Spleen (tissue), 7 donors: Measurements from ENCODE around the gene TNFSF18.
A peak's percentile ranks its signal among the peaks of the same experiment; 100 is the strongest.

ENCODE experiments used
- CTCF ChIP-seq, 11 experiments: fragments of 200-600 bp in 7 of 11; fragments of 450-650 bp in 4 of 11; sonication (generic) in 4 of 11; IDR thresholded peaks in 8 of 11; conservative IDR thresholded peaks in 3 of 11; 1 replicate in 7 of 11; 2 replicates in 4 of 11; pipeline versions ENCODE4 v1.4.0 to v1.8.0; 2016 to 2021; ENCODE audit warnings: antibody characterized with exemption in 11 of 11, inconsistent platforms in 4 of 11, mild to moderate bottlenecking in 1 of 11
- POLR2A ChIP-seq, 3 donors: fragments of 450-650 bp; IDR thresholded peaks; one replicate each; pipeline ENCODE4 v1.5.1; 2017; ENCODE audit warnings: antibody characterized with exemption in 3 of 3, mild to moderate bottlenecking in 1 of 3
- POLR2AphosphoS5 ChIP-seq, 3 donors: sonication (generic); formaldehyde crosslinking; IDR thresholded peaks; one replicate each; pipeline ENCODE4 v1.5.1; 2017; ENCODE audit warnings: antibody characterized with exemption in 3 of 3
- donor health status: DM: no; HTN: no; CAD: no; lungs with moderate emphysema.
- donor health status: DM: no; HTN: no; CAD: no.
- donor health status: DM: no; HTN: no; CAD: no.

DNA sequence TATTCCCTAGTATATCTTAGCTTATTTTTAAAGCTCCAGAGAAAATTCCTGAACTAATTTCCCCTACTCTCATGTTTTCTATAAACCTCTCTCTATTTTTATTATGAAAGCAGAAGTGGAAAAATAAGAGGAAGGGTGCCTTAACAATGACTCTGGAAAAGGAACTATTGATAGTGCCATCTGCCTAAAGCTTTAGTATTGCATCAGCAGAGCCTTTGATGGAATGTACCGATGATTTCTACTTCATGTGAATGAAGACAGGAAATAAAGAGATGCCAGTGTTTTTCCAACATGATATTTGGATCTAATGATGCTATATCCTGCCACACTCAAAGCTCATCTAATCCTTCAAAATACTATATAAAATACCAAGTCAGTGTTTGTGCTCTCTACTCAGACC lies 35.1 kb downstream of the TNFSF18 start:
- TF ChIP-seq POLR2A (IDR thresholded peaks at IDR 0.05) (no peak), CTCF (IDR thresholded peaks at IDR 0.05 in 8 of 11, conservative IDR thresholded peaks at IDR 0.05 in 3 of 11) (peak in 1 of 11 experiments; percentile 5), POLR2AphosphoS5 (IDR thresholded peaks at IDR 0.05) (no peak)
